ENCODE results near the gene APBA1. TPM values are rescaled to one million over a fixed set of nuclear protein-coding genes. Genes with fewer than 3 reads are reported as not detected.

The APBA1 gene
- total RNA-seq, 1 donor: 1.8 TPM

GRCh38 chr9:69380811-69381210 lies 291.4 kb downstream of the APBA1 start:
- H3K27ac ChIP-seq (ENCODE audit: low read depth, low read length): no peak overlapping the region
- no peaks in the 10 kb centered on the region for H3K36me3 ChIP-seq (ENCODE audit: insufficient read depth, low read length)
- peak; percentile 18 for DNase-seq (ENCODE audit: insufficient read length, low spot score, missing footprints)
- H3K27me3 ChIP-seq (ENCODE audit: insufficient read depth, low read length): no peaks in the 10 kb centered on the region
- H3K4me2 ChIP-seq (ENCODE audit: insufficient read depth, low read length): peak overlapping the region; percentile 44
- H3K4me1 ChIP-seq (ENCODE audit: insufficient read depth, low read length): peaks cover 40% of the 10 kb centered on the region
- no peaks in the 10 kb centered on the region for H3K79me2 ChIP-seq (ENCODE audit: insufficient read depth, low read length)
- no peaks in the 10 kb centered on the region for H4K20me1 ChIP-seq (ENCODE audit: insufficient read depth, low read length)
- no peak overlapping the region for H2AFZ ChIP-seq (ENCODE audit: low read length)
- H3K9me3 ChIP-seq (ENCODE audit: low read depth, low read length): no peaks in the 10 kb centered on the region
- no peak overlapping the region for H3K4me3 ChIP-seq (ENCODE audit: insufficient read depth, low read length)
- TF ChIP-seq CTCF (IDR thresholded peaks at IDR 0.05; ENCODE audit: extremely low read depth, low read depth, low read length): no peak

- H3K79me2 ChIP-seq (ENCODE audit: insufficient read depth, low read length): no peaks in the 10 kb centered on the region
- no peak overlapping the region for H3K4me3 ChIP-seq (ENCODE audit: insufficient read depth, low read length)
- H3K27me3 ChIP-seq (ENCODE audit: insufficient read depth, low read length): no peaks in the 10 kb centered on the region
- H2AFZ ChIP-seq (ENCODE audit: low read length): no peak overlapping the region
- H3K9me3 ChIP-seq (ENCODE audit: low read depth, low read length): no peaks in the 10 kb centered on the region
- no peaks in the 10 kb centered on the region for H4K20me1 ChIP-seq (ENCODE audit: insufficient read depth, low read length)
- no peak for TF ChIP-seq CTCF (IDR thresholded peaks at IDR 0.05; ENCODE audit: extremely low read depth, low read depth, low read length)
- H3K4me1 ChIP-seq (ENCODE audit: insufficient read depth, low read length): peaks cover 40% of the 10 kb centered on the region
- peak; percentile 3 for DNase-seq (ENCODE audit: insufficient read length, low spot score, missing footprints)
- H3K27ac ChIP-seq (ENCODE audit: low read depth, low read length): no peak overlapping the region
- peak overlapping the region; percentile 44 for H3K4me2 ChIP-seq (ENCODE audit: insufficient read depth, low read length)
- no peaks in the 10 kb centered on the region for H3K36me3 ChIP-seq (ENCODE audit: insufficient read depth, low read length)
Observed at GRCh38 chr9:69380301-69380700, 291.9 kb downstream of the APBA1 start.

- Histone ChIP-seq H3K4me3 (ENCODE audit: insufficient read depth, low read length) (peak overlapping the region; percentile 27), H2AFZ (ENCODE audit: low read length) (peak overlapping the region; percentile 13), H3K79me2 (ENCODE audit: insufficient read depth, low read length) (no peaks in the 10 kb centered on the region), H3K4me2 (ENCODE audit: insufficient read depth, low read length) (peak overlapping the region; percentile 44), H3K9me3 (ENCODE audit: low read depth, low read length) (no peaks in the 10 kb centered on the region), H4K20me1 (ENCODE audit: insufficient read depth, low read length) (no peaks in the 10 kb centered on the region), H3K27ac (ENCODE audit: low read depth, low read length) (peak overlapping the region; percentile 2), H3K27me3 (ENCODE audit: insufficient read depth, low read length) (no peaks in the 10 kb centered on the region), H3K4me1 (ENCODE audit: insufficient read depth, low read length) (peaks cover 40% of the 10 kb centered on the region), H3K36me3 (ENCODE audit: insufficient read depth, low read length) (no peaks in the 10 kb centered on the region)
- TF ChIP-seq CTCF (IDR thresholded peaks at IDR 0.05; ENCODE audit: extremely low read depth, low read depth, low read length): no peak
- DNase-seq (ENCODE audit: insufficient read length, low spot score, missing footprints): peak; percentile 60
Observed at GRCh38 chr9:69379270-69379982, 292.7 kb downstream of the APBA1 start.

GRCh38 chr9:69377981-69378380 lies 294.2 kb downstream of the APBA1 start:
- no peaks in the 10 kb centered on the region for H3K27me3 ChIP-seq (ENCODE audit: insufficient read depth, low read length)
- peaks cover 40% of the 10 kb centered on the region for H3K4me1 ChIP-seq (ENCODE audit: insufficient read depth, low read length)
- H2AFZ ChIP-seq (ENCODE audit: low read length): no peak overlapping the region
- H3K9me3 ChIP-seq (ENCODE audit: low read depth, low read length): no peaks in the 10 kb centered on the region
- no peak for DNase-seq (ENCODE audit: insufficient read length, low spot score, missing footprints)
- H3K79me2 ChIP-seq (ENCODE audit: insufficient read depth, low read length): no peaks in the 10 kb centered on the region
- no peak overlapping the region for H3K4me3 ChIP-seq (ENCODE audit: insufficient read depth, low read length)
- no peak overlapping the region for H3K27ac ChIP-seq (ENCODE audit: low read depth, low read length)
- H4K20me1 ChIP-seq (ENCODE audit: insufficient read depth, low read length): no peaks in the 10 kb centered on the region
- H3K36me3 ChIP-seq (ENCODE audit: insufficient read depth, low read length): no peaks in the 10 kb centered on the region
- TF ChIP-seq CTCF (IDR thresholded peaks at IDR 0.05; ENCODE audit: extremely low read depth, low read depth, low read length): no peak
- no peak overlapping the region for H3K4me2 ChIP-seq (ENCODE audit: insufficient read depth, low read length)

Other genes with a start within 250 kb of the APBA1 start
- 66.6 and 67.2 TPM in 2 replicates for gene PTAR1, start 87.6 kb upstream of the APBA1 start, total RNA-seq
- gene CFAP95, start 148.4 kb upstream of the APBA1 start, total RNA-seq: not detected in 2 replicates